ENCODE results near the gene USP3.

- TF ChIP-seq POLR2A (IDR thresholded peaks at IDR 0.05), result no peak
- no peak for TF ChIP-seq CTCF (IDR thresholded peaks at IDR 0.05)
Observed at GRCh38 chr15:63489352-63489751, 15.0 kb upstream of the USP3 start.
